DMS153 treated with DMSO at 0.1 percent for 48 hours (cell line): ENCODE results near the gene CENPO.

Experiments used
- DNase-seq: peaks from one replicate; lab custom pipeline; 2025; ENCODE audit not compliant: unreplicated experiment; lab: John Stamatoyannopoulos, UW

The CENPO gene

DNA sequence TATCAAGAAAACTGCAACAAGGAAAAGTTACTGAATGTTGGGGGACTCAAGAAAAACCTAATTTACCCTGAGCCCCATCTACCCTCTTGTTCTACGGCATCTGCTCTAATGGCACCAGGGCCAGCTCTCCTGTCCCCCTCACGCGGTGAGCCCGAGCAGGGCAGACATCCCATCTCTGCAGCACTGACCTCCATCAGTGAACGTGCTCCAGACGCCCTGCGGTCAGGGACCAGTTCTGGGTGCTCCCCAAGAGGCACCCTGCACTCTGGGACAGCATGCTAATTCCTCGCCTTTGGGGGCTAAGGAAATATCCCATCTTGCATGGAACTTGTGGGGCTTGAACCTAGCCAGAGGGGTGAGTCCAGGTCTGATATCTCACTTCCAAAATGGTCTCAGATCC, 43.0 kb downstream of the CENPO start:
- DNase-seq = no peak

DNA sequence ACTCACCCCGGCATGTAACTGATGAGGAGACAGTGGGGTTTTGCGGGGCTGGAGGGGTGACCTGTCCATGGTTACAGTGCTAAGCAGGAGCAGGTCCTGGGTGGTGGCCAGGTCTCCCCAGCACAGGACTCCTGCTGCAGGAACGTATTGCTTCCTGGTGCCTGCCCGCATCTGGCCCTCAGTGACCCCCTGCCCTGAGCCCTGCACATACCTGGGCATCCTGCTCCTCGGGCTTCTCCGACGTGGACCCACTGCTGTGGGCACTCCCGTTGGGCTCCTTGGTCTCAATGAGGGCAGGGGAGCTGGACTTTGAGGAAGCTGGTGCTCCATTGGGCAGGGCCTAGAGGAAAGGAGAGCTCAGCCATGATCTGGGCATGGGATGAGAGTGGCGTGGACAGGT, 43.5 kb downstream of the CENPO start:
- DNase-seq = no peak

DNA sequence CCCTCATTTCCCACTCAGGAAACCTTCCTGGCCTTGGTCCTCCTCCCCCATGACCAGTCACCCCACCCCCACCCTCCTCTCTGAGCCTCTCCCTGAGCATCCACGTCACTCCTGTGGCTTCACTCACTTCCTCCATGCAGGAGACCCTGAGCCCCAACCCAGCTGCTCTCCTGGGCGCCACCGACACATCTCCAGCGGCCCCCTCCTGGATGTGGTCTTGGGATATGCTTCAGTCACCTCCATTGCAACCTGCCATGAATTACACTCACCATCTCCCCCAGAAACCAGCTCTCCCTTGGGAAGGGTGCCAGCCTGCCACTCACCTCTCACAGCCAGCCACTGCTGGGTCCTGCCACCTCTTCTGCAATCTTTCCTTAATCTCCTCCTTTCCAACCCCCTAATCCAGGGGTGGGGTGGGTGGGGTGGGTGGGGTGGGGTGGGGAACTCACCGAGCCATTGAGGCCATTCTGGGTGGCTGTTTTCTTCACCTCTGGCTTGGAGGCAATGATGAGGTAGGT, 44.8 kb downstream of the CENPO start:
- DNase-seq = no peak

- no peak for DNase-seq
These were observed 45.3 kb downstream of the CENPO start for GRCh38 chr2:24838541-24838940.

DNA sequence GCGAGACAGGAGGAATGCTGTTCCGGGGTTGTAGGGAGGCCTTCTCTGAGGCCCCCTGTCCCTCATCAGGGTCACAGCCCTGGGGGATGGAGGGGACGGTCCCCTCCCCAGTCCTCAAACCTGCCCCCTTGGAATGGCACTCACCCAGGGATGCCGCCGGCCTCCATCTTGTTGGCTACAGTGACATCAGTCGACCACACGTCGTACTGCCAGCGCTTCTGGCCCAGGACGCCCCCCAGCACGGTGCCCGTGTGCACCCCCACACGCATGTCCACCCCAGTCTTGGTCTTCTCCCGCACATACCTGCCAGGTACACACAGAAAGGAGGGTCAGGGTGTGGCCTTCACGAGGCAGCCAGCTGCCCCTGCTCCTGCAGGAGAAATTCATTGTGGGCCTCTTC, 46.5 kb downstream of the CENPO start:
- DNase-seq = no peak

DNA sequence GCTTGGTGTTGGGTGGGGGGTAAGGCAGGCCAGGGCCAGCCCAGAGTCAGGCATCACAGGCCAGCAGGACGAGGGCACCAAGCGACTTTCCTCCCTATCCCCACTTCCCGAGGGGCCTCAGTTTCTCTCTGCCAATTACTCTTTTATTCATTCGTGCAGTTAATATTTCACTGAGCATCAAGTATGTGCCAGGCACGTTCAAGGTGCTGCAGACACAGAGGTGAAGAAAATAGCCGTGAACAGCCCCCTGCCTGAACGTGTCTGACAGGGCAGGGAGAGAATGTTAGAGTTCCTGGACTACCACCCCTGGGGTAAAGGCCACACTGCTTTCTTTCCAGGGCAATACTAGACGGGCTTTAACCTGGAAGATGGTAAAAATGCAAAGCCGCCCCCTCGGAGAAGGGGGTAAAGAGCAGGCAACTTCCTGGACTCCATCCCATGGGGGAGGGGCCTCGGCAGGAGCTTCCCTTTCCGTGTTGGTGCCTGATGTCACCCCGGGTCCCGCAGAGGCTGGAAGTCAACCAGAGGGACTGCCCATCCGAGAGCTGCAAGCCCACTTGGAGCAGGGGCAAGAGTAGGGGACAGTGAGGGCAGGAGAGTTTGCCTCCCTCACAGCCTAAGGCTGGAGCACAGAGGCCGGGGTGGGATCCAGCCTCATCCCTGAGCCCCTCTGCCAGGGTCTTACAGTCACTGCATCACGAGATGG, 47.1 kb downstream of the CENPO start:
- no peak for DNase-seq

DNA sequence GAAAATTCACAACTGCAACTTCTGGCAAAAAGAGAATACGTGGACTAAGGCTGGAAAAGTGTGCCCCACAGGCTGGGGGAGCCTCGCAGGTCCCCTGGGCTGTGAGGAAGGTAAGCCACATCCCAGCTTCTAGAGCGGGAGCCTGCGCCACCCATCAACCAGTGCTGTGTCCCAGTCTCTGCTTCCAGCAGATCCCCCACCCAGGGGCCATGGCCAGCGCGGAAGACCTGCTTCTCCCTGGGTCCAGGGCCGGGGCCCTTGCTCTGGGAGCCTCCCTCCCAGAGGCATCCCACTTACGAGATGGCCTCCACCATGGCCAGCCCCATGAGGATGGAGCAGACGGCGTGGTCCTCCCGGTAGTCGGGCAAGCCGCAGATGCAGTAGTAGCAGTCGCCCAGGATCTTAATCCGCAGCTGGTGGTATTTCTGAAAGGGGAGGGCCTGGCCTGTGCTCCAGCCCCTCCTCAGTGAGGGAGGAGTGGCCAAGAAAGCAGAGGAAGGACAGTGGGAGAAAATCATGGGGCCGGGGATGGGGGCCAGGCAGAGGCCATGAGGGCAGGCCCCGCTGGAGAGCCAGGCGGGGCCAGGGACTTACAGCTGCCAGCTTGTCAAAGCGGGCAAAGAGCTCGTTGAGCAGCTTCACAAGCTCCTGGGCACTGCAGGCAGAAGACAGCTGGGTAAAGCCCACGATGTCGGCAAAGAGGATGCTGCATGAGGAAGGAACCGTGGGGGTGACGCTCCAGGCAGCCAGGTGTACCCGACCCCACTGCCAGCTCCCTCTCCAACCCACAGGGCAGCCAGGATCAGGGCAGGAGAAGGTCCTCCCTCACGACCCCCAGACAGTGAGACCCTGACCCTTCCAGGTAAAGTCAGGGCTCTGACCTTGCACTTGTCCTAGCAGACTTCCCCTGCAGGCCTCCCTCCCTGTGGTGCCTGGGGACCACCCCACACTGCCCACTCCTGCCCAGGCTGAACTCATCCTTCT, 48.0 kb downstream of the CENPO start:
- no peak for DNase-seq

GRCh38 chr2:24842081-24843050, 49.1 kb downstream of the CENPO start:
- no peak for DNase-seq

DNA sequence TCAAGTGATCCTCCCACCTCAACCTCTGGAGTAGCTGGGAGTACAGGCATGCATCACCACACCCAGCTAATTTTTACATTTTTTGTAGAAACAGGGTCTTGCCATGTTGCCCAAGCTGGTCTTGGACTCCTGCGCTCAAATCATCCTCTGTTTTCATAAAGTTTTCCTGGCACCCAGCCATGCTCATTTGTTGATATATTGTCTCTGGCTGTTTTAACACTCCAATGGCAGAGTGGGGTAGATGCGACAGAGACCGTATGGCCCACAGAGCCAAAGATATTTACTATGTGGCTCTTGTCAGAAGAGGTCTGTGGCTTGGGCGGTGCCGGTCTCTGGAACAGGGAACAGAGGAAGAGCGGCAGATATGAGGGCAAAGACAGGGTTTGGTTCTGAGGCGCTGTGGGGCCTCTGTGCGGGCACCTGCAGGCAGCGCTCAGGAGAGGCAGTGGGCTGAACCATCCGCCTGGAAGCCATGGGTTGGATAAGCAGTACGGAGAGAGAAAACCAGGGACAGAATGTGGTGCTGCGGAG, 50.2 kb downstream of the CENPO start:
- DNase-seq = no peak

DNA sequence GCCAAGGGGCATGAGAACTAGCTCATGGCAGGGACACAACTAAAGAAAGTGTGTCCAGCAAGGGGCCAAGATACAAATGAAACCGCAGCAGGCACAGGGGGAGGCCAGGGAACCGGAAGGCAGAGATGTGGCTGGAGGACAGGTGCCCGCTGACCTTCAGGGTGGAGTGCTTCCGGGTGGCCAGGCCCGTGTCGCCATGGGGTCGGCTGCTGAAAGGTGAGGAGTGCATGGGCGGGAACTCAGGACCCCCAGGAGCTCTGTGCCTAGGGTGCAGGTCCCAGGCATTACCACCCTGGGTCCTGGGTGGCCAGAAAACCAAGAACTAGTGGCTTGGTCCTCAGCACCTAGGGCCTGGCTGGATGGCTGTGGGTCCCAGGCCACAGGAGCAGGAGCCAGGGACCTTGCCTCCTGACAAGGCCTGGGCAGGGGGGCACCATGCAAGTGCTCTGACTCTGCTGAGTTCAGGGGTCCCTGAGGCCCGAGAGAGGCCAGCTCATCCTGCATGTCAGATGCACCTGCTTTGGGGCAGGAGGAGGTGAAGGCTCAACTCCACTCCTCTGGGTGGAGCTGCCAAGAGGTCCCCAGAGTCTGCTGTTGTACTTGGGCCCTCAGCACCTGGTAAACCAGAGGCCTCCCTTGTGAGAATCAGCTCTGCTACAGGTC, 50.9 kb downstream of the CENPO start:
- DNase-seq = no peak

DNA sequence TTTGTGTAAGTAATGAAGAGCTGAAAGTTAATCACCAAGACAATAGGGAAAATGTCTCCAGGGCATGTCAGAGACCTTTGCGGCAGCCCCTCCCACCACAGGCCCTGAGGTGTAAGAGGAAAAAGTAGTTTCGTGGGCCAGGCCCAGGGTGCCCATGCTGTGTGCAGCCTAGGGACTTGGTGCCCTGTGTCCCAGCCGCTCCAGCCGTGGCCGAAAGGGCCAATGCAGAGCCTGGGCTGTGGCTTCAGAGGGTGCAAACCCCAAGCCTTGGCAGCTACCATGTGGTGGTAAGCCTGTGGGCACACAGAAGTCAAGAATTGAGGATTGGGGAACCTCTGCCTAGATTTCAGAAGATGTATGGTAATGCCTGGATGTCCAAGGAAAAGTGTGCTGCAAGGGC, 52.5 kb downstream of the CENPO start:
- DNase-seq = no peak

- no peak for DNase-seq
These were observed 57.7 kb downstream of the CENPO start for GRCh38 chr2:24850944-24851343.

GRCh38 chr2:24852026-24852425, 58.8 kb downstream of the CENPO start:
- no peak for DNase-seq

DNA sequence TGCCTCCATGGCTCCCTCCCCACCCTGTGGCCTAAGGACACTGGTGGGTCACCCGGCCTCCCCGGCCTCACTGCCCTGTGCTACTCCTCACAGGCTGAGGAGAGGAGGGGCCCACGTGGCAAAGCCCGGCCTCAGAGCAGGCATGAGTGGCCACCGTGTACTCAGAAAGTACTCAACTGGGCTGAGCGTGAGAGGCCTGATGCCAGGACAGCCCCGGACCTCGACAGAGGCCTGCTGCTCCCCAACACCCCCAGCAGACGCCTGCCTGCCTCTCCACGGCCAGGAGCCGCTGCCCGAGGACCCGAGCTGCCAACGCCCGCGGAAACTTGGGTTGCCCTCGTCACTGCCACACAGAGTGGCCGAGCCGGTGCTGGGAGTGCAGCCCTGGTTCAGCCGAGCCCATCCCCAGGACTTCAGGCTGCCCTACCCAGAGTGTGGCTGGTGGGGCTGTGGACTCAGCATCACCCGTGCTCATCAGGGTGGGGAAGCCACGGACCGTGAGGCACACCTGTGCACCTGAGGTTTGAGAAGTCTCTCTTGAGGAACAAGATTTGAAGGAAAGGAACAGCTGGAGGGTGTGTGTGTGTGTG, 59.3 kb downstream of the CENPO start:
- no peak for DNase-seq

- no peak for DNase-seq
These were observed 59.8 kb downstream of the CENPO start for GRCh38 chr2:24853046-24853445.

DNA sequence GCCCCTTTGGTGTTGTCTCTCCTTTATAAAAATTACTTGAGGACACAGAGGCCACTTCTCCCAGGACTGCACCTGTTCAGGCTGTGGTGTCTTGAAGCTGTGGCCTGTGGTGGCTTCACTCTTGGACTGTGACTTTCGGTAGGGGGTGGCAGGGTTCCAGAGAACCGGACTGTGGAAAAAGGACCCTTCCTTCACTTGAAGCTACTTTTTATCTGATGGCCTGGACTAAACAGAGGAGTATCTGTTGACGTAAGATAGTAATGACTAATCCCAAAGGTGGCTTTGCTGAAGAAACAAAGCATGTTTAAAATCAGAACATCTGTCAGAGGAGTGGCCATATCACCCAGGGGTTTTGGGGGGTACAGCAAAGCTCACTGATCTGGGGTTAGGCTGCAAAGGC, 60.8 kb downstream of the CENPO start:
- no peak for DNase-seq

DNA sequence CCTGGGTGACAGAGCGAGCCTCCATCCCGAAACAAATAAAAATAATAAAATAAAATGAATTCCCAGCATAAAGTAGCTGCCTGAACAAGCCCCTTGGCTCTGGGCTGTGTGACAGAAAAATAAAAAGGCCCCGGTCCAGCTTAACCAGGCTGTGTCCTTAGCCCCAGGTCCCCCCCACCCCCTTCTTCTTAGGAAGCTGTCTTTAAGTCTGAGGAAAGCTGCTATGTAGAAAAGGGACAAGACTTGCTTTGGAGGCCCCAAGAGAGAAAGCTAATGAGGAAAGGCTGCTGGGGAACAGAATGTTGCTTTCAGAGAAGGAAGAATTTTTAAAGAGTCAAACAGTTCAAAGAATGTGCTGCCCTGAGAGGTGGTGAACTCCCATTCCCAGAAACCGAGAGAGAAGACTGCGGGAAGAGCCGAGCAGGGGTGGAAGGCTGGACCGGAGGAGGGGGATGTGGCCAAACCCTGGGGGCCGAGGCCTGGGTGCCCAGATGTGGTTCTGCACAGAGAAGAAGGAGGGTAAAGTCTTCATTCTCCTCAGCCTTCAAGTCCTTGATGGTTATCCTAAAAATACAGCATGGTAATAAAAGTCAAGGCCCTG, 61.9 kb downstream of the CENPO start:
- DNase-seq = no peak

GRCh38 chr2:24855726-24856125, 62.5 kb downstream of the CENPO start:
- no peak for DNase-seq

GRCh38 chr2:24856791-24857211, 63.6 kb downstream of the CENPO start:
- no peak for DNase-seq
